Spleen (tissue), 7 donors: ENCODE data around the gene ASZ1.

Experiments used
- CTCF ChIP-seq, 11 experiments: fragments of 200-600 bp in 7 of 11; fragments of 450-650 bp in 4 of 11; sonication (generic) in 4 of 11; IDR thresholded peaks in 8 of 11; conservative IDR thresholded peaks in 3 of 11; 1 replicate in 7 of 11; 2 replicates in 4 of 11; pipeline versions ENCODE4 v1.4.0 to v1.8.0; 2016 to 2021; ENCODE audit warnings: antibody characterized with exemption in 11 of 11, inconsistent platforms in 4 of 11, mild to moderate bottlenecking in 1 of 11
- POLR2A ChIP-seq, 3 donors: fragments of 450-650 bp; IDR thresholded peaks; one replicate each; pipeline ENCODE4 v1.5.1; 2017; ENCODE audit warnings: antibody characterized with exemption in 3 of 3, mild to moderate bottlenecking in 1 of 3
- POLR2AphosphoS5 ChIP-seq, 3 donors: sonication (generic); formaldehyde crosslinking; IDR thresholded peaks; one replicate each; pipeline ENCODE4 v1.5.1; 2017; ENCODE audit warnings: antibody characterized with exemption in 3 of 3
- donor health status: DM: no; HTN: no; CAD: no; lungs with moderate emphysema.
- donor health status: DM: no; HTN: no; CAD: no.
- donor health status: DM: no; HTN: no; CAD: no.

DNA sequence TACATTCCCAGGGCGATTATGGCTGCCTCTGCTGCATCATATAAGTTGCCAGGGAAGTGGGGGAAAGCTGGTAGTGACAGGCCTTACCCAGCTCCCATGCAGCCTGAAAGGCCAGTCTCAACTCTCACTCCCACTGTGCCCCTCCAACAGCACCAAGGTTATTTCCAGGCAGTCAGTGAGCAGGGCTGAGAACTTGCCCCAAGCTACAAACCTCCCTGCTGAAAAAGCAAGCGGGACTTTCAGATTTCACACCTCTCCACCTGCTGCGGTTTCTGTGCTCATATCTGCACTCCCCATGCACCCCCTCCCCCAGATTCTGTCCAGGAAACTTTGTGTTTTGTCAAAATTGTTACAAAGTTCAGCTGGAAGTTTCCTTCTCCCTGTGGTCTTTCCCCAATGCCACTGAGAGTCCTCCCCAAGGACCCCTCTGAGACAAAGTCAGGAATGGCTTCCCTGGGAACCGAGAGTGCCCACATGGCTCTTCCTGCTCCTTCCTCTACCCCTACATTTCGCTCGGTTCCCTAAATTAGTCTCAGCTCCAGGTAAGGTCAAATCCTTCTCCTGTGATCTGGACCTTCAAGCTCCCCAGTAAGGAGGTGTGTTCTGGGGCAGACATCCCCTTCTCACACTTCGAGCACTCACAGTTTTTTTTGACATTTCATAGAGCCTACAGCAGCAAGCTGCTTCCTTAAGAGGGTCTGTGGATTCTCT is 79.2 kb downstream of the ASZ1 start:
- TF ChIP-seq CTCF (IDR thresholded peaks at IDR 0.05 in 8 of 11, conservative IDR thresholded peaks at IDR 0.05 in 3 of 11) (no peak), POLR2A (IDR thresholded peaks at IDR 0.05) (no peak), POLR2AphosphoS5 (IDR thresholded peaks at IDR 0.05) (no peak)
